ENCODE results near the gene ABHD17A.

The ABHD17A gene

DNA sequence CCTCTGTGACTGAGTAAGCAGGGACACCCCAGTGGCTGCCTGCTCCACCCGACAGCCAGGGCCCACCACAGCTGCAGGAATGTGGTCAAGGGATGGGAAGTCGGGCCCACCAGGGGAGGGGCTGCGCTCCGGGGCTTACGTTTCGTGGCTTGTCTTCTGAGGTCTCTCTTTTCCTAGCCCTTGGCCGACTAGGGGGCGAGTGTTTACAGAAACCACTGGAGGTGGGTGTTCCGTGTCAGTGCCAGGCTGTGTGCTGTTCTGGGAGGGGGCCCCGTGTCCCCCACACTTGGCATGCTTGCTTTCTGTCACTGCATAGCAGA lies 24.4 kb upstream of the ABHD17A start:
- Histone ChIP-seq H3K4me1 (ENCODE audit: insufficient read depth, low read length) (peaks cover 5% of the 10 kb centered on the region), H3K9ac (ENCODE audit: low read length) (no peak overlapping the region), H3K27ac (ENCODE audit: low read depth, low read length) (no peak overlapping the region), H3K36me3 (ENCODE audit: insufficient read depth, low read length) (peaks cover 4% of the 10 kb centered on the region), H3K9me3 (ENCODE audit: low read length) (no peaks in the 10 kb centered on the region), H3K4me3 (ENCODE audit: low read depth in 1 of 2, low read length in 2 of 2) (no peak overlapping the region), H3K27me3 (ENCODE audit: control insufficient read depth in 1 of 2, insufficient read depth in 2 of 2, low read length in 2 of 2) (no peaks in the 10 kb centered on the region)

DNA sequence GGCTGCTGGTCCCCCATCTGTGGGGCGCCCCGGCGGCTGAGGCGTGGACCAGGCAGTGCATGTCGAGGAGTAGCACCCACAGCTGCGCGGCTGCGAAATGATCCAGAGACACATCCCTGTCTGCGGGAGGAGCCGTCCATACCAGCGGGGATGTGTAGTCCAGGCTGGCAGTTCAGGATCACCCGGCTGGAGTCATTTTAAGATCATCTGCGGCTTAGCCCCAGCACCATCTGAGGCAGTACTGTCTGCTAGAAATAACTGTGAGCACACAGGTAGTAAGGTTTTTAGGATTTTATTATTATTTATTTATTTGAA lies 23.0 kb upstream of the ABHD17A start:
- Histone ChIP-seq H3K9ac (ENCODE audit: low read length) (no peak overlapping the region), H3K4me1 (ENCODE audit: insufficient read depth, low read length) (peaks cover 5% of the 10 kb centered on the region), H3K4me3 (ENCODE audit: low read depth in 1 of 2, low read length in 2 of 2) (no peak overlapping the region)

DNA sequence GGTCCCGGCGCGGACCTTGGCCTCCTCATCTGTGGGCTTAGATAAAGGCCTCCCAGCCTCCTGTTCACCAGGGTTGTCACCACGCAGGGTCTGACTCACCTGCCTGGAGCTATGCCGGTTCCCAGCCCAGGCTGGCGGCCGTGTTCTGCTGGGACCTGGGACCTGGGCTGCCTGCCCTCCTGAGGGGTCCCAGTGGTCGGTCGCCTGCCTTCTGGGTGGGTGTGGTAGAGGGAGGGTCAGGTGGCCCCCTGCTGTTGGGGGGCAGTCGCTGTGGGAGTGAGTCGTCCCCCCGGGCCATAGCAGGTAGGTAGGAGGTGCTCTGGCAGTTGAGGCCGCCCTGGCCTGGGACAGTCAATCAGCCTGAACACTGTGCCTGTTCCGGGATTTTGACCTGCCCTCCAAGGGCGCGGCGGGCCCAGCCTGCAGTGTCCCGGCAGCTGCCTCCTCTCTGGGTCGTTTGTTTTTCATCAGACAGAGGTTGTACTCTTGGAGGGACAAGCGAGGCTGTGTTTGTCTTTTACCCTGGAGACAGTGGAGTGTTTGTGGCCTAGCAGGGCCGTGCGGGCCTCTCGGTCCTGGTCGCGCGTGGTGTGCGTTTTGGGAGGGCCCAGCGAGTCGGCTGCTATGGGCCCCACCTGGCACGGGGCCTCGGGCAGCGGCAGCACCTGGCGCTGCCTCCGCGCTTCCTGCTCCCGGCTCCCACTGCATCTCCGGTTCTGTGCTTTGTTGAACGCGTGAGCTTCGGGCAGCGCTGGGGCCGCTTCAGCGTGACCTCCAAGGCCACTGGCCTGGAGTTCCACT lies 22.5 kb upstream of the ABHD17A start:
- no peak overlapping the region for H3K27ac ChIP-seq (ENCODE audit: low read depth, low read length)
- no peaks in the 10 kb centered on the region for H3K9me3 ChIP-seq (ENCODE audit: low read length)
- H3K36me3 ChIP-seq (ENCODE audit: insufficient read depth, low read length), result no peaks in the 10 kb centered on the region
- H3K4me1 ChIP-seq (ENCODE audit: insufficient read depth, low read length), result peaks cover 5% of the 10 kb centered on the region
- H3K27me3 ChIP-seq (ENCODE audit: control insufficient read depth in 1 of 2, insufficient read depth in 2 of 2, low read length in 2 of 2), result no peaks in the 10 kb centered on the region
- H3K9ac ChIP-seq (ENCODE audit: low read length), result no peak overlapping the region
- no peak overlapping the region for H3K4me3 ChIP-seq (ENCODE audit: low read depth in 1 of 2, low read length in 2 of 2)

More for the DNA sequence above, 23.0 kb upstream of the ABHD17A start:
- H3K36me3 ChIP-seq (ENCODE audit: insufficient read depth, low read length), result peaks cover 4% of the 10 kb centered on the region
- no peaks in the 10 kb centered on the region for H3K27me3 ChIP-seq (ENCODE audit: control insufficient read depth in 1 of 2, insufficient read depth in 2 of 2, low read length in 2 of 2)
- H3K27ac ChIP-seq (ENCODE audit: low read depth, low read length), result no peak overlapping the region
- no peaks in the 10 kb centered on the region for H3K9me3 ChIP-seq (ENCODE audit: low read length)

GRCh38 chr19:1906985-1907562 lies 21.8 kb upstream of the ABHD17A start:
- no peak overlapping the region for H3K27ac ChIP-seq (ENCODE audit: low read depth, low read length)
- no peak overlapping the region for H3K9ac ChIP-seq (ENCODE audit: low read length)
- no peak overlapping the region for H3K4me3 ChIP-seq (ENCODE audit: low read depth in 1 of 2, low read length in 2 of 2)
- H3K36me3 ChIP-seq (ENCODE audit: insufficient read depth, low read length), result no peaks in the 10 kb centered on the region
- no peaks in the 10 kb centered on the region for H3K9me3 ChIP-seq (ENCODE audit: low read length)
- peaks cover 5% of the 10 kb centered on the region for H3K4me1 ChIP-seq (ENCODE audit: insufficient read depth, low read length)
- no peaks in the 10 kb centered on the region for H3K27me3 ChIP-seq (ENCODE audit: control insufficient read depth in 1 of 2, insufficient read depth in 2 of 2, low read length in 2 of 2)

DNA sequence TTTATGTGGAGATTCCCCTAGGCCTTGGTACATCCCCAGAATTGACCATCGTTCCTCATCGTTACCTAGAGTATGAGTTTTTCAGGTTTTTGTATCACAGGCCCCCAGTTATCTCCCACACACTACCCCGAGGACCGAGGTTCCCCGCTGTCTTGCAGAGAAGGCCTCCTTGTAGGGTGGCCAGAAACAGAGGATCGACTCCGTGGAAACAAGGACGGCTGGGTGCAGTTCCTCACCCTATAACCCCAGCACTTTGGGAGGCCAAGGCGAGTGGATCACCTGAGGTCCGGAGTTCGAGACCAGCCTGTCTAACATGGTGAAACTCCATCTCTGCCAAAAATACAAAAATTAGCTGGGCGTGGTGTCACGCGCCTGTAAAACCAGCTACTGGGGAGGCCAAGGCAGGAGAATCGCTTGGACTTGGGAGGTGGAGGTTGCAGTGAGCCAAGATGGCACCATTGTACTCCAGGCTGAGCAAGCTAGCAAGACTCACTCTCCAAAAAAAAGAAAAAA lies 20.6 kb upstream of the ABHD17A start:
- H3K27me3 ChIP-seq (ENCODE audit: control insufficient read depth in 1 of 2, insufficient read depth in 2 of 2, low read length in 2 of 2), result no peaks in the 10 kb centered on the region
- peaks cover 5% of the 10 kb centered on the region for H3K4me1 ChIP-seq (ENCODE audit: insufficient read depth, low read length)
- no peak overlapping the region for H3K9ac ChIP-seq (ENCODE audit: low read length)
- peak overlapping the region; percentile 65 for H3K27ac ChIP-seq (ENCODE audit: low read depth, low read length)
- H3K4me3 ChIP-seq (ENCODE audit: low read depth in 1 of 2, low read length in 2 of 2), result peak overlapping the region; percentile 45 to 83
- H3K36me3 ChIP-seq (ENCODE audit: insufficient read depth, low read length), result no peaks in the 10 kb centered on the region
- no peaks in the 10 kb centered on the region for H3K9me3 ChIP-seq (ENCODE audit: low read length)

- Histone ChIP-seq H3K27ac (ENCODE audit: low read depth, low read length) (peak within 1 kb of the TSS; percentile 65), H3K36me3 (ENCODE audit: insufficient read depth, low read length) (no peaks in the 10 kb centered on the region), H3K27me3 (ENCODE audit: control insufficient read depth in 1 of 2, insufficient read depth in 2 of 2, low read length in 2 of 2) (no peaks in the 10 kb centered on the region), H3K4me3 (ENCODE audit: low read depth in 1 of 2, low read length in 2 of 2) (peak within 1 kb of the TSS; percentile 45 to 83), H3K9me3 (ENCODE audit: low read length) (no peaks in the 10 kb centered on the region), H3K9ac (ENCODE audit: low read length) (no peak within 1 kb of the TSS), H3K4me1 (ENCODE audit: insufficient read depth, low read length) (peaks cover 5% of the 10 kb centered on the region)
Observed at GRCh38 chr19:1905110-1905862, 20.0 kb upstream of the ABHD17A start, which contains the start of the genes ADAT3 and SCAMP4. TSS of gene ADAT3 (plus strand) at chr19:1905399. CDS start at chr19:1912048, 6,649 bp downstream. TSS of gene SCAMP4 (plus strand) at chr19:1905399. CDS start at chr19:1915020, 9,621 bp downstream.

- Histone ChIP-seq H3K4me1 (ENCODE audit: insufficient read depth, low read length) (peaks cover 5% of the 10 kb centered on the region), H3K9me3 (ENCODE audit: low read length) (no peaks in the 10 kb centered on the region), H3K4me3 (ENCODE audit: low read depth in 1 of 2, low read length in 2 of 2) (peak overlapping the region in 1 of 2 donors; percentile 29), H3K27ac (ENCODE audit: low read depth, low read length) (no peak overlapping the region), H3K9ac (ENCODE audit: low read length) (no peak overlapping the region), H3K36me3 (ENCODE audit: insufficient read depth, low read length) (no peaks in the 10 kb centered on the region), H3K27me3 (ENCODE audit: control insufficient read depth in 1 of 2, insufficient read depth in 2 of 2, low read length in 2 of 2) (no peaks in the 10 kb centered on the region)
Observed at GRCh38 chr19:1904860-1905109, 19.5 kb upstream of the ABHD17A start.

DNA sequence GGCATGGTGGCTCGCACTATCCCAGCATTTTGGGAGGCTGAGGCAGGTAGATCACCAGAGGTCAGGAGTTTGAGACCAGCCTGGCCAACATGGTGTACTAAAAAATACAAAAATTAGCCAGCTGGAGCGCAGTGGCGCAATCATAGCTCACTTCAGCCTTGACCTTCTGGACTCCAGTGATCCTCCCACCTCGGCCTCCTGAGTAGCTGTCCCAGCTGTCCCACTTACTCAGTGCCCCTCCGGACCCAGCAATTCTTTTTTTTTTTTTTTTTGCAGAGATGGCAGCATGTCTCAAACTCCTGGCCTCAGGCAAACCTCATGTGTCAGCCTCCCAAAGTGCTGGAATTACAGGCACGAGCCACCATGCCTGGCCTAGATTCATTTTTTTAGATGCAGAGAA lies 17.6 kb upstream of the ABHD17A start:
- Histone ChIP-seq H3K9ac (ENCODE audit: low read length) (no peak overlapping the region), H3K36me3 (ENCODE audit: insufficient read depth, low read length) (no peaks in the 10 kb centered on the region), H3K9me3 (ENCODE audit: low read length) (no peaks in the 10 kb centered on the region), H3K4me3 (ENCODE audit: low read depth in 1 of 2, low read length in 2 of 2) (no peak overlapping the region), H3K27me3 (ENCODE audit: control insufficient read depth in 1 of 2, insufficient read depth in 2 of 2, low read length in 2 of 2) (no peaks in the 10 kb centered on the region), H3K27ac (ENCODE audit: low read depth, low read length) (no peak overlapping the region), H3K4me1 (ENCODE audit: insufficient read depth, low read length) (peaks cover 5% of the 10 kb centered on the region)

DNA sequence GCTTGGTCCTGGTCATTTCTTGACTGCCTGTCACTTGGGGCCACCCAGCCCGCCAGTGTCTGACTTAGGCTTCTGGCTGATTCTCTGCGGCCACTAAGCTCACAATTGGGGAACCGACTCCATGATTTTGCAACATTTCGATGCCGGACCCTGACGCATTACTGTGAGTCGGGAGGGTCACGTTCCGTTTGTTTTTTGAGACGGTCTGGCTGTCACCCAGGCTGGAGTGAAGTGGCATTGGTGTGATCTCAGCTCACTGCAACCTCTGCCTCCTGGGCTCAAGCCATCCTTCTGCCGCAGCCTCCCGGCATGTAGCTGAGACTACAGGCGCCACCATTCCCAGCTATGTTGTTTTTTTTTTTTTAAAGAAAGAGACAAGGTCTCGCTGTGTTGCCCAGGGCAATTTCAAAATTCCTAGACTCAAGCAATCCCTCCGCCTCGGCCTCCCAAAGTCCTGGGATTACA lies 16.7 kb upstream of the ABHD17A start:
- H3K27ac ChIP-seq (ENCODE audit: low read depth, low read length), result no peak overlapping the region

GRCh38 chr19:1896508-1896907 lies 11.2 kb upstream of the ABHD17A start:
- Histone ChIP-seq H3K9ac (ENCODE audit: low read length) (no peak overlapping the region), H3K4me3 (ENCODE audit: low read depth in 1 of 2, low read length in 2 of 2) (no peak overlapping the region), H3K4me1 (ENCODE audit: insufficient read depth, low read length) (peaks cover 5% of the 10 kb centered on the region), H3K27ac (ENCODE audit: low read depth, low read length) (no peak overlapping the region), H3K27me3 (ENCODE audit: control insufficient read depth in 1 of 2, insufficient read depth in 2 of 2, low read length in 2 of 2) (no peaks in the 10 kb centered on the region), H3K36me3 (ENCODE audit: insufficient read depth, low read length) (no peaks in the 10 kb centered on the region), H3K9me3 (ENCODE audit: low read length) (no peaks in the 10 kb centered on the region)

More for the DNA sequence above, 16.7 kb upstream of the ABHD17A start:
- H3K27me3 ChIP-seq (ENCODE audit: control insufficient read depth in 1 of 2, insufficient read depth in 2 of 2, low read length in 2 of 2), result no peaks in the 10 kb centered on the region
- no peaks in the 10 kb centered on the region for H3K9me3 ChIP-seq (ENCODE audit: low read length)
- H3K9ac ChIP-seq (ENCODE audit: low read length), result no peak overlapping the region
- no peak overlapping the region for H3K4me3 ChIP-seq (ENCODE audit: low read depth in 1 of 2, low read length in 2 of 2)
- peaks cover 10% of the 10 kb centered on the region for H3K4me1 ChIP-seq (ENCODE audit: insufficient read depth, low read length)
- no peaks in the 10 kb centered on the region for H3K36me3 ChIP-seq (ENCODE audit: insufficient read depth, low read length)

DNA sequence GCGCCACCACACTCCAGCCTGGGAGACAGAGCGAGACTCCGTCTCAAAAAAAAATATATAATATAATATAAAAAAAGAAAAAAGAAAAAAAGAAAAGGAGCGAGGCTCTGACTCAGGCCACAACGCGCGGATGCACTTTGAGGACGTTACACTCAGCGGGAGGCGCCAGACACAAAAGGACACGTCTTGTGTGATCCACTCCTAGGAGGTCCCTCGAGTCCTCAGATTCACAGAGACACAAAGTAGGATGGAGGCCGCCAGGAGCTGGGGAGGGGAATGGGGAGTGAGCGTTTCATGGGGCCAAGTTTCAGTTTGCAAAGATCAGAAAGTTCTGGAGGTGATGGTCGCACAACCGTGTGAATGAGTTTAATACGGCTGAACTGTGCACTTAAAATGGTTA lies 8.5 kb upstream of the ABHD17A start:
- Histone ChIP-seq H3K9ac (ENCODE audit: low read length) (no peak overlapping the region), H3K27me3 (ENCODE audit: control insufficient read depth in 1 of 2, insufficient read depth in 2 of 2, low read length in 2 of 2) (no peaks in the 10 kb centered on the region), H3K4me1 (ENCODE audit: insufficient read depth, low read length) (peaks cover 5% of the 10 kb centered on the region), H3K9me3 (ENCODE audit: low read length) (no peaks in the 10 kb centered on the region), H3K27ac (ENCODE audit: low read depth, low read length) (no peak overlapping the region), H3K4me3 (ENCODE audit: low read depth in 1 of 2, low read length in 2 of 2) (no peak overlapping the region), H3K36me3 (ENCODE audit: insufficient read depth, low read length) (no peaks in the 10 kb centered on the region)

Data from muscle layer of colon (tissue), 2 donors.